DMS153 (cell line): Measurements from ENCODE around the gene ACBD4.

Experiments
- DNase-seq: peaks from one replicate; lab custom pipeline; 2025; lab: John Stamatoyannopoulos, UW

The ACBD4 gene

DNA sequence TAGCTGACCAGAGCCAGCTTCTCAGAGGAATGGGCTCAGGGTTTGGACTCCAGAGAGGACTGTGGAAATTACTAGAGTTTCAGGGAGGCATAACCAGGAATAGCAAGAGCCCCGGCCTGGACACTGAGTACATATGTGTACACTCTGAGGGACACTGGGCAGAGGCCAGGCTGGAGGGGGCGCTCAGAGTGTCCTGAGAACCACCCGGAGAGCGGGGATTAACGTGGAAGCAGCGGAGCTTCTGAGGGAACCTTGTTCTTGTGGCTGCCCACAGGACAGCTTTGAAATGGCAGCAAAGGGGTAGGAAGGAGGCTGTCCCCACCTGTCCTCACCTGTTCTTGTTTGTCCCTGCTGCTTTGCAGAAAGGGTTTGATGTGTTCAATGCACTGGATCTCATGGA, 31.0 kb upstream of the ACBD4 start:
- DNase-seq = no peak

DNA sequence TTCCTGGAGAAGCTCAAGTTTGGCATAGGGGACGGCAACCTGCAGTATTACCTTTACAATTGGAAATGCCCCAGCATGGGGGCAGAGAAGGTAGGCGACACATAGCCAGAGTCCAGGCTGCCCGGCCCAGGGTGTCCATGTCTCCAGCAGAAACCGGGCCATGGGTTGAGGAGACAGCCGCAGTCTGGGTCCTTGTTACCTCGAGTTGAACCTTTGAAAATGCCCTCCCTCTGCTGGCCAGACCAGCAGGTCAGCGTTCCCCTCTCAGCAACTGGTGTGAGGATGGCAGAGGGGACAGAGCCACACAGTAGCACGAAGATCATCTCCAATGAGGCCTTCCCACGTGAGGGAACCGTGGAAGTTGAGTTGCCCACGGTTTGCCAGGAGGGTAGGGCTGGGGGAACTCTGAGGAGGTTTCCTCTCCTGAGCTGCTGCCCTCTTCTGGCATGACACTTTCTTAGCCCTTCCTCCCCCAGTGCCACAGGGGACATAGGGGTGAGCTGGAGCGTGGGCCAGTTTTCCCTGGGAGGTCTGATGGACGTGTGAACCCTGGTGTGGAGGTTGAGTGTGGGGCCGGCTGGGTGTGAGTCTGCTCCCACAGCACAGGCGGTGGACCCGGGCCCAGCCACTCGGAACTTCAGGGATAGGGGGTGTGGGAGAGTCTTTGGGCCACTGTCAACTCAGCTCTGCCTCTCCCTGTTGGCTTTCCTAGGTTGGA, 30.4 kb upstream of the ACBD4 start:
- DNase-seq = no peak

DNA sequence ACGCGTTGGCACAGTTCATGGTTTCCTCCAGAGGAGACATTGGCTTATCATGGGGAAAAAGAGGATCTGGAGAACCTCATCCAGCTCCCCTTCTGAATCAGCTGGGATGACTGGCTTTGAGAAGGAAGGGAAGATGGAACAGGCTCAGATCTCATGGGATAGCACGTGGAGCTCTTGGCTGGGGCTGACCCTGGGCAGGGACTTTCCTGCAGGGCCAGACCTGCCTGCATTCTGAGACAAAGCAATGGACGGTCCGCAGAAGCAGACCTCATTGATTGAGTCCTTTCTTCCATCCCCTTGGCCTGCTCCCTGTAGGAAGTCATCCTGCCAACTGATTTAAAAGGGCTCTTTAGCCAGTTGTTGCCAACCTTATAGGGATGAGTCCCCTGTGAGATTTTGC, 29.4 kb upstream of the ACBD4 start:
- DNase-seq = no peak

DNA sequence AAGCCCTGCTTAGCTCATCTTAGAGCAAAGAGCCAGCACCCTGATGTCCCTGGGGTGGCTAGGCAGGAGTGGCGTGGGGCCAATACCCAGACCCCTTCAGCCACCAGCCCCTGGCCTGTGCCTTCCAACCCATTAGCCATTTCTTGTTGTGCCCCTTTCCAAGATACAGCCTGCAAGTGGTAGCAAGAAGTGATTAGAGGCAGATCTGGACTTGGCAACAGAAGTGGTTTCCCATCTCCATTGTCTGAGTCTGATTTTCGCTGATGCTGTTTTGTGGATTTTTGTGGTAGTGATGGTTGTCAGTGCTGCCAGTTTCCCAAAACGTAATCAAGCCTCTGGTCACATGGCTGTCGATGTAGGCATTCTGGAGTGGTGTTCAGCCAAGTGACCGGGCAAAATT, 28.9 kb upstream of the ACBD4 start:
- no peak for DNase-seq

DNA sequence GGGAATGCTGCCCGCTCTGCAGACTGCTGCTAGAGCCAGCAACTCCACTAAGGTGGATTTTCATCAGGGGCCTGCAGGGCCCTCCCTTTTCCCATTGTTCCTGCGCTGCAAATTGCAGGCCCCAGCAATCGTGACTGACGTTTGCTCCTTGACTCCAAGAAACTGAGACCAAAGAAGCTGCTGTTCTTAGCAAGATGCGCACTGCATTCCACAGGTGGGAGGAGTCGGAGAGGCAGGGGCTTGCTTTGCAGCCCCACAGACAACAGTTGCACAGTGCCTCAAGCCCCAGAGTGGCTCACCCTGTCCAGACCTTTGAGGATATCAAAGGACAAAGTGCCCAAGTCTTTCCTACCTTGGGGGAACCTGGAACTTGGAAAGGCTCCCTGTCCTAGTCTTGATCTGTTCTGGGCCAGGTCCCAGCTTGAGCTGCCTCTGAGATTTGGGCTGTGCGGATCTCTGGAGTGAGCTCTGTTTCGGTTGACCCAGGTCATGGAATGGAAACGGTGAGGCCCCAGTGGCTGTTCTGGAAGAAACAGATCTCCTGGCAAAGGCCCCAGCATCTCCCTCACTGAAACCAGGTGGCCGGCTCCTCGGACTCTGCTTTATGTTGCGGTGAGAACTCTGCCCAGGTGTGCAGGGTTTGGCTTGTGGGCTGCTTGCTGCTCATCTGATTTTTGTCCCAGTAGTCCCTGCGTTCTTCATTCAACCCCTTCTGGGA, 28.0 kb upstream of the ACBD4 start:
- no peak for DNase-seq

DNA sequence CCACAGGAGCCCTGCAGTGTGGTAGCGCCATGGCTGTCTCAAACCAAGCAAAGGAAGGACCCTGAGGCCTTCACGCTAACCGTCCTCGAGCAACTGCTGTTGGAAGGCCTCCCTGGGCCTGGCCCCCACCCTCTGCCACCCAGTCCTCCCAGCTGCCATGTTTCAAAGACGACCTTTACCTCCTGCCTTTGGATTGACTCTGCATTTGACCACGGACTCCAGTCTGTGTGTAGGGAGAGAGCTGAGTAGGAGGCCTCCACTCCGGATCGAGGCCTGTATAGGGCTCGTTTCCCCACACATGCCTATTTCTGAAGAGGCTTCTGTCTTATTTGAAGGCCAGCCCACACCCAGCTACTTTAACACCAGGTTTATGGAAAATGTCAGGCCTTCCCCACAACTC, 27.4 kb upstream of the ACBD4 start:
- no peak for DNase-seq

DNA sequence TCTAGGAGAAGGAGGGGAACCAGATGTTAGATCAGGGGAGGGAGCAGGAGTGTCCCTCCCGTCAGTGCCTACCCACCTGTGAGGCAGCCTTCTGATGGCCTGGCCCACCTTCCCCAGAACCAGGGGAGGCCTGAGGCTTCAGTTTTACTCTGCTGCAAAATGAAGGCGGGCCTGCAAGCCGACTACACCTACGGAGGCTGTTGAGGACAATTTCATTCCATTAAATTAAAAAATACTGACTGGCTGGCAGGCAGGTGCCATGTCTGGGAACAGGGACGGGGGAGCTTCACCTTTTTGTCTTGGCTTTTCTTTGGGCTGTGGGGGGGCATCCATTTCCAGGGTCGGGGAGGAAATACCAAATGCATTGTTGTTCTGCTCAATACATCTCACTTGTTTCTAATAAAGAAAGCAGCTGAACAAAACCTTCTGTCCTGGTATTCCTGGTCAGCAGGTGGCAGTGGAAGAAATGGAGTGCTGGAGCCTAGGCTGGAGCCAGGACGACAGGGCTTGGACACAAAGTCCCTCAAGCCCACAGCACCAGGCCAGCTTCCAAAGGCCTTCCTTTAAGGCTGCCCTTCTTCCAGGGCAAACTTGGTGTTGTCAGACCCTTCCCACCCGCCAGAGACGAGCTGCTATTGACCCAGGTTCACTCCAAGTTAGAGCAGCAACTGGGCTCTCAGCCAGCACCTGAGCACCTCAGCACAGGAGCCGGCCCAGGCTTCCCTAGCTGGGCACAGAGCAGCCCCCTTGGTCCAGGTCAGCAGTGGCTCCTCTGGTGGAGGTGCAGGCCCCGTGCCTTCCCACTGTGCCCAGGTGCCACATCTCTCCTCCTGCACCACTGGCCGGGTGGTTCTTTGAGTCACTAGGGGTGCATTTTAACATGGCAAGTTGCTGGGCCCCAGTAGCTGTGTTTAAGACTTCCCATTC, 26.6 kb upstream of the ACBD4 start:
- no peak for DNase-seq

DNA sequence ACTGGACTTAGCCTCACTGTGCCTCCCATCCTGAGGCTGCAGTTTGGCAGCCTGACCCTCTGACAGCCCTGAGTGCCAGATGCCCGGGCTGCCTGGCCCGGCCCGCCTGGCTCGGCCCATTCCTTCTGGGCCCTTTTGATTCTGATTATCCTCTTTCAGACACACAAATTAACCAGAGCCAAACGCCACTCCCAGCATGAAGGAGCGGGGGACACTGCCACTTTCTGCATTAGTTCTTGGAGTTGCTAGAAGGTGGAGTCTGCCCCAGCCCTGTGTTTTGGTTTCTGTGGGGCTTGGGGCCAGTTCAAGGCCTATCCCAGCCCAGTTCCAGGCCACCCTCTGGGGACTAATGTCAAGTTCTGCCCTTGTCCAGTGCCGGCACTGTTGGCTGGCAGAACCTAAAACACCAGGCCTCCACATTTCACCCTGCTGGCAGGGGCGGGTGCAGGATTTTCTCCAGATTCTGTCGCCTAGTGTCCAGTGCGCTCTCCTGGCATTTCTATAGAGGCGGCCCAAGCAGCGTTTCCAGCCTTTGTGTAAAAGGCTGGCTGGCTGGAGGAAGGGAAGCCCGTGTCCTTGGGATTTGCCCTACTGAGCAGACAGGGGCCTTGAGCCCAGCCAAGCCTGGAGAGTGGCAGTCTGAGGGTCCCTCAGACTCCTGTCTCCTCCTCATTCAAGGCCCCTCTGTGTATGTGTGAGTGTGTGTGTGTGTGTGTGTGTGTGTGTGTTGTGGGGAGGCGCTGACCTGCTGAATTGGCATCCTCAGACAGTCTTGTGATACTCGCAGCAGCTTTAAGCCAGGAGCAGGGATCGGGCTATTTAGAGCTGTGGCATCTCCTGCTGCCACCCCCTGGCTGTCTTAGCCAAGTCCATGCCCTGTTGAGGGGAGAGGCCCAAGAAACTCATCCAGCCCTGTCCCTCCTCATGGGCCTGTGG, 24.5 kb upstream of the ACBD4 start:
- no peak for DNase-seq

DNA sequence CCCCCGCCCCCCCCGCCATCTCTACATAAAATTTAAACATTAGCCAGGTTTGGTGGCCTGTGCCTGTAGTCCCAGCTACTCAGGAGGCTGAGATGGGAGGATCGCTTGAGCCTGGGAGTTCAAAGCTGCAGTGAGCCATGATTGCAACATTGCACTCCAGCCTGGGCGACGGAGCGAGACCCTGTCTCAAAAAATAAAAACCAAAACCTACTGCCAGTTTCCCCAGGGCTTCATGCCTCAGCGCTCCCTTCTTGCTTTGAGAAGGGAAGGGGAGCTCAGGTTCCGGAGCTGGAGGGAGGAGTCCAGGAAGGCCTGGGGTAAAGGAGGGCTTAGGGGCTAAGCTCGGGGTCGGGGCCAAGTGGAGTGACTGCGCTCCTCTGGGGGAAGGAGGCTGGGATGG, 23.6 kb upstream of the ACBD4 start:
- no peak for DNase-seq

DNA sequence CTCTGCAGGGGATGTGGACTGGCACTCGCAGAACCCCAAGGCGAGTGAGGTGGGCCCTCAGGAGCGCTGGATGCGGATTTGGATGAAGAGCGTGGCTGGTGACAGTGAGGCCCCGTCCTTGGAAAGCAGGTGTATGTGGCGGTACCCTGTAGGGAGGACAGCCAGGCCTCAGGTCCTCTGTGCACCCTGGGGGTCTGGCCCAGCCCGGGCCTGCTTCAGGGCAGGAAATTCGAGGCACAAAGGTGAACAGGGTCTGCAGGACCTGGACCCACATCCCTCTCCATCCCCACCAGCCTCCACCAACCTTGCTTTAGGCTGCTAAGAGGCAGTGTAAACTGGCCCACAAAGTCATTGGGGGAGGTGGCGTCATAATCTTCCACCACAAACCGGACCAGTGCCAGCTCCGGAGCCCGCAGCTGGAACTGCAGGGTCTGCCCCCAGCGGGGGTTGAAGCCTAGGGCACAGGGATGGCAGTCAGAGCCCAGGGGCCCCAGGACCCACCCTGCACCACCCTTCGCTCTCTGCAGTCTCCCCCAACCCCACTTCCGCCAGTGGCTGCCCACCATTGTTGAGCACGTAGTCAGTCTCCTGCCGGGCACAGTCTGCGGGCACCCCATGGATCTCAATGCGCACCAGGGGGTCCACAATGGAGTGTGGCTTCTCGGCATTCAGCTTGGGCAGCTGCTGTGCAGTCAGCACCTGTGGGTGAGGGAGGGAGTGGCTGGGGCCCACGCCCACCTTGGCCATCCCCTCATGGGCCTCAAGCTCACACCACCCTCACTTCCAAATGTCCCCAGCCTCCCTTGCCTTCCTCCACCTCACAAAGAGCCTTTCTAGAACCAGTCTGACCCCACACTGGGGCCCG, 22.7 kb upstream of the ACBD4 start:
- no peak for DNase-seq

DNA sequence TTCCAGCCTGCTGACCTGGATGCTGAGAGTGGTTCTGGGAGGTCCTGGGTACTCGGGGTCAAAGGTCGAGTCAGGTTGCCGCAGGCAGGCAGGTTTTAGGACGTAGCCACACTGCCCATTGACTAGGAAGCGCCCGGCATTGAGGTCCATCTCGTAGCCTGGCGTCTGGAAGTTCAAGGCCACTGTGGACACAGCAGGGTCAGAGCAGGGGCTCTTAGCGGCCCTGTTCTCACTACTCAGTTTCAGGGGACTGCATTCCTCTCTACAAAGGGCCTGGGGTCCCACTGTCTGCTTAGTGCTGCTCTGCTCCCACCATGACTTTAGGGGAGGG, 22.1 kb upstream of the ACBD4 start:
- DNase-seq = no peak

DNA sequence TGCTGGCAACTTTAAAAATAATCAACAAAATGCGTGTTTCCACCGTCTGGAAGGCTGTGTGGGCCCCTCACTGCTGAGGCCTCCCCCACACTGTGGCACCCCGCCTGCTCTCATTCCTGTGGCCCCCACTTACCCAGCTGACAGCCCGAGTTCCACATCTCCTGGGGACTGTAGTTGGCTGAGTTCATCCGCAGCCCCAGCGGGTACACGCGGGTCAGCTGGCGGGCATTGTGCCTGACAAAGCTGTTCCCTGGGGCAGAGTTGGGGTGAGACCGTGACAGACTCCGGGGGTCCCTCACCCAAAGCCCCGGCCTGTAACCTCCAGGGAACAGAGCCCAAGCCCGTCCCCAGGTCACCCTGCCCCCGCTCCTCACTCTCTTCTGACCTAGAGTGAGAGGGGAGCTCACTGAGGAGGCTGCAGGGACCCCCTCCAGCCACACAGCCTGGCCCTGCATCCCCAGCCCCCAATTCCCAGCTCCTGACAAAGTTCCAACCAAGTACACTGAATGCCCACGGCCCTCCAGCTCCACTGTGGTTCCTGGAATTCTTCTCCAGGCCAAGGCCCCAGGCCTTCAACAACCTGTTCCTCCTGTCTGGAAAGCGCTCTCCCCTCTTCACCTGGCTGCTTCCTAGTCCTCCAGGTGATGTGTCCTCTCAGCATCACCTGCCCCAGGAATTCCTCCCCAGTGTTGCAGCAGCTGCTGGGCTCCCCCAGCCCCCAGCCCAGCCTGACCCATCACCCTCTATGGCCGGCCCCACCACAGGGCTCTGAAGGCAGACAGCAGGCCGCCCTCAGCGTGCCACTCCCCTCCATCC, 21.2 kb upstream of the ACBD4 start:
- DNase-seq = no peak

DNA sequence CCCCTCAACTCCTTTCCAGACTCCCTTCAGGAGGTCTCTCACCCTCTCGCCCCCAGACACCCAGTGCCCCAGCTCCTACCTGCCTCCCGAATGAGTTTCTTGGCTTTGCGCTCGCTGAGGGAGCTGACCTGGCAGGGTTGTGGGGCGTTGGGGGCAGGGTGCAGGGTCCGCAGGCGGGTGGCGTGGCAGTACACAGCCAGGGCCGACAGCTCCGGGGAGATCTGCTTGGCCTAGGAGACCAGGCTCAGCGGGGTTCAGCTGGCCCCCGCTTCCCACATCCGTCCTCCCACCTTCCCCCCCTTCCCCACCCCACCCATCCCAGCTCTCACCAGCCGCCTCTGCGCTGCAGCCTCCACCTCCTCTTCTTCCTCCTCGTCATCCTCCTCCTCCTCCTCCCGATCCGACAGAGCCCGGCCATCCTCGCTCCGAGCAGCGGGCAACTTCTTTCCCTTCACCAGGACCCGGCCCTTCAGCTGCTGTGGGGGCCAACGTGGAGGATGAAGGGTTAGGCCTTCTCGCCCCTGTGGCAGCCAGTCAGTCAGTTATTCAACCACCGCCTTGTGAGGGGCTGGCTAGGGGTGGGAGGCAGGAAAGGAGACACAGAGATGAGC, 20.4 kb upstream of the ACBD4 start:
- no peak for DNase-seq

DNA sequence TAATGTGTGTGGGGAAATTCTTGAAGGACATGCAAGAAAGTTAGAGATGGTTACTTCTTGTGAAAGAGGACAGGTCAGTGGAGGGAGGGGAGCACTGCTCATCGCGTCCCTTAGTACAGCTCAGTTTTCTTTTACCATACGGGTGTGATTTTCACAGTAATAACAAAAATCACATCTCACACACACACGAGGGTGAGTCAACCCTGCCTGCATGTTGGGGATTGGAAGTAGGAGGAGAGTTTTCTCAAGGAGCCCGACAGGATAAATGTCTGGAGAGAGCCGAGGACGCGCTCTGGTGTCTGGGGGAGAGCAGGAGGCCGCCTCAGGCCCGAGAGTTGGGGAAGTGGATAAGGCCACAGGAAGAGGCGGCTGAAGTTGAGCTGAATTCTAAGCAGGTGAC, 19.6 kb upstream of the ACBD4 start:
- DNase-seq = no peak

DNA sequence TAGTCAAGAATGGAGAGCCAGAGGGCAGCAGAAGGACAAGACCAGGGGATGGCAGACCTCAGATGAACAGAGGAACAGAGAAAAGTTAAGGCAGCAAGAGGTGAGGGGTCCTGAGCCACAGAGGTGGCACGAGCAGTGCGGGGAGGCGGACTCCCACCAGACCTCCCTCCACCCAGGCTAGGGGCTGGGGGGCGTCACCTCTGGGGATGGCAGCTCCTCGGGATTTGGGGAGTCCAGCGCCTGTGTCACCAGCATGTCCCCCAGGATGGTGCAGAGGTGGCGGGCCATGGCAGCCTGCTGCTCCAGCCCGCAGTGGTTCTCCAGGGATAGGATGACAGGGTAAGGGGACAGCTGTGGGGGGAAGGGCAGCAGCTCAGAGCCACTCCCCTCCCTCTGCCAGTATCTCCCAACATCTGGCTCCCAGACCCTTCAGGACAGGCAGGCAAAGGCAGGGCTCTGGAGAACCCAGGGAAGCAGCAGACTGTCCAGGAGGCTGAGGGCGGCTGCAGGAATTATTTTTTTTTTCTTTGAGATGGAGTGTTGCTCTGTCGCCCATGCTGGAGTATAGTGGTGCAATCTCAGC, 19.0 kb upstream of the ACBD4 start:
- no peak for DNase-seq

DNA sequence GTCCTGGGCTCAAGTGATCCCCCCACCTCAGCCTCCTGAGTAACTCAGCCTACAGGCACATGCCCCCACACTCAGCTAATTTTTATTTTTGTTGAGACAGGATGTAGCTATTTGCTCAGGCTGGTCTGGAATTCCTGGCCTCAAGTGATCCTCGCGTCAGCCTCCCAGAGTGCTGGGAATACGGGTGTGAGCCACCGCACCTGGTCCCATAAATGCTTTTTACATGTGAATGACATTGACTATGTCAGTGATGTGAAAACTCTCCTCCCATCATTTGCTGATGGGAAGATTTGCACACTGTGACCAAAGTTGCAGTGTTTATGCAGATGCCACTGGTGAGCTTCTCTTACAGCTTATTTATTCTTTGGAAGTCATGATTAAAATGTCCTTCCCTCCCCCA, 18.2 kb upstream of the ACBD4 start:
- DNase-seq = no peak

DNA sequence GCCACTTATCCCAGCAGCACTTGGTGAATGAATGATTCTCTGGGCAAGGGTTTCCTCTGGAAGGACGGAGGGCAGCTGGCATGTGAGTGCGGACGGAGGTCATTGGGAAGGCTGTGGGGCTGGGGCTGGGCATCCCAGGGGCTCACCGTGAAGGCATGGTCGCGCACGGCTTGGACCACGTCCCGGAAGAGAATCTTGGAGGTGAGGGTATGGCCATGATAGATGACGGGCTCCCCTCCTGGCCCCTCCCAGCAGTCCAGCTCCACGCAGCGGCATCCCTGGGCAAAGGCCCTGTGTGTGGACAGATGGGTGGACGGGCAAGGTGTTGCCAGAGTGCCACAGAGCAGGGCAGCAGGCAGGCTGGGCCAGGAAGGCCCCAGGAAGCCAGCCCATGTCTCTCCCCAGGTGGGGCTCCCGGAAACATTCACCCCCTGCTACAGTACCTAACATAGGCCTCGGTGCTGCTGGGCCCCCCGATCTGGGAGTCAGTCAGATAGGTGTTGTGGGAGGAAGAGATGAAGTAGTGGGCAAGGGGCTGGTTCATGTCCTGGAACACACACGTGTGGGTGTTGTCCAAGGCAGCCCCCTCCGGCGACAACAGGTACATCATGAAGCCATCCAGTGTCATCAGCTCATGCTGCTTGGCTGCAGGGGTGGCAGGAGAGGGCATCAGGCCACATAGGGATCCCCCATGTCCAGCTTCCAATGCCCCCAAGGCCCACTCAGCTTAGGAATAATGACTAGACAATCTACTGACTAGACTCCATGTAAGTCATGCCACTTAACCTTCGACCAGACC, 17.4 kb upstream of the ACBD4 start:
- DNase-seq = no peak

DNA sequence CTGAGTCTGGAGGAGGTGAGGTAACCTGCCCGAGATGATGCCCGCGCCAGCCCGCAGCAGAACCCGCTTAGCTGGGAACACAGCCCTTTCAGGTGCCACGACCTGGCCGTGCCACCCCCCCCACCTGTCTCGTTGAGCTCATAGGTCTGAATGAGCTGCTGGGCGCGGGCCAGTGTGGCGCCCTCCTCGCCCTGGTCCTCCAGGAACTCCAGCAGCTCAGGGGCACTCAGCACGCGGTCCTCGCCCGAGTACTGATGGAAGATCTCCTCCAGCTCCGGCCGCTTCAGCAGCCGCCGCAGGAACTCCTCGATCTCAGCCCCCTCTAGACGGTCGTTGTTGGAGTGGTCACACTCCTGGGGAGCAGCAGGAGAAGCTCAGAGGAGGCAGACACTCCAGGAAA, 16.8 kb upstream of the ACBD4 start:
- DNase-seq = no peak
